HepG2 (cell line): Measurements from ENCODE around the gene SLC43A1. TPM values are rescaled to one million over a fixed set of nuclear protein-coding genes. Genes with fewer than 3 reads are reported as not detected.

ENCODE experiments used
- CBFB ChIP-seq: sonication (generic); formaldehyde crosslinking; IDR thresholded peaks from 2 replicates; pipeline ENCODE4 v1.4.0; 2020; ENCODE audit warnings: missing genetic modification reagents
- EHMT2 ChIP-seq: fragments of 200-600 bp; sonication (generic); IDR thresholded peaks from 2 replicates; pipeline ENCODE4 v1.7.0; 2017; ENCODE audit warnings: antibody characterized with exemption, low read depth, low read length, borderline replicate concordance
- ETV5 ChIP-seq: IDR thresholded peaks from 2 replicates; pipeline ENCODE4 v1.6.1; 2018; ENCODE audit warnings: missing biosample characterization, missing genetic modification reagents, inconsistent platforms, borderline replicate concordance
- ISL2 ChIP-seq: sonication (generic); formaldehyde crosslinking; IDR thresholded peaks from 2 replicates; pipeline ENCODE4 v1.5.0; 2020; ENCODE audit warnings: missing genetic modification reagents
- KLF15 ChIP-seq: sonication (generic); formaldehyde crosslinking; IDR thresholded peaks from 2 replicates; pipeline ENCODE4 v1.8.1; 2023; ENCODE audit warnings: borderline replicate concordance, mild to moderate bottlenecking, inconsistent platforms, missing genetic modification reagents, mixed read lengths
- KMT2B ChIP-seq: IDR thresholded peaks from 2 replicates; pipeline ENCODE4 v1.6.1; 2016; ENCODE audit warnings: missing genetic modification reagents, missing compliant biosample characterization
- MAFK ChIP-seq, 2 experiments: IDR thresholded peaks in 1 of 2; conservative IDR thresholded peaks in 1 of 2; 2 replicates each; pipeline ENCODE4 v1.6.1; 2011; ENCODE audit warnings: improper control_type of control experiment in 2 of 2, low read length in 2 of 2
- MIER2 ChIP-seq: IDR thresholded peaks from 2 replicates; pipeline ENCODE4 v1.6.1; 2016; ENCODE audit warnings: missing biosample characterization, missing genetic modification reagents
- NCOA2 ChIP-seq: sonication (generic); formaldehyde crosslinking; IDR thresholded peaks from 2 replicates; pipeline ENCODE4 v1.8.0; 2022; ENCODE audit warnings: inconsistent platforms
- SOX5 ChIP-seq: IDR thresholded peaks from 2 replicates; pipeline ENCODE4 v1.6.1; 2016; ENCODE audit warnings: borderline replicate concordance
- SP1 ChIP-seq, 2 experiments: fragments of 450-650 bp in 1 of 2; sonication (generic) in 1 of 2; formaldehyde crosslinking in 1 of 2; IDR thresholded peaks; 2 replicates each; pipeline versions ENCODE4 v1.4.0 to v1.6.1; 2016 to 2020; ENCODE audit warnings: missing genetic modification reagents in 1 of 2
- ZNF350 ChIP-seq: sonication (generic); formaldehyde crosslinking; IDR thresholded peaks from 2 replicates; pipeline ENCODE4 v1.4.0; 2020; ENCODE audit warnings: mild to moderate bottlenecking, low read depth, missing genetic modification reagents, borderline replicate concordance
- ZNF430 ChIP-seq: sonication (generic); formaldehyde crosslinking; IDR thresholded peaks from 2 replicates; pipeline ENCODE4 v1.9.0; 2021; ENCODE audit warnings: mild to moderate bottlenecking, missing genetic modification reagents
- ZNF496 ChIP-seq: sonication (generic); formaldehyde crosslinking; IDR thresholded peaks from 2 replicates; pipeline ENCODE4 v1.8.1; 2023; ENCODE audit warnings: mild to moderate bottlenecking, moderate library complexity, missing genetic modification reagents; ENCODE audit not compliant: insufficient replicate concordance
- ZNF879 ChIP-seq: sonication (generic); formaldehyde crosslinking; IDR thresholded peaks from 2 replicates; pipeline ENCODE4 v1.8.1; 2023; ENCODE audit warnings: missing genetic modification reagents
- ZSCAN25 ChIP-seq: sonication (generic); formaldehyde crosslinking; IDR thresholded peaks from 2 replicates; pipeline ENCODE4 v1.8.0; 2022; ENCODE audit warnings: mild to moderate bottlenecking, missing genetic modification reagents
- polyA plus RNA-seq, 8 experiments: library from polyadenylated mRNA; depleted of rRNA in 3 of 8; stranded (reverse) in 7 of 8; unstranded in 1 of 8; fragments of >200 nt; fragmentation: Illumina TruSeq in 4 of 8; extraction: Trizol in 4 of 8; gene quantifications; 2 replicates each; pipeline versions ENCODE4 v1.2.1 to v1.2.3, GENCODE V29; 2011 to 2016; ENCODE audit warnings: low read depth in 4 of 8, missing spikeins in 1 of 8, mixed read lengths in 1 of 8; ENCODE audit not compliant: insufficient read depth in 1 of 8
- total RNA-seq, 5 experiments: library from RNA; depleted of rRNA; stranded (reverse); fragments of >200 nt; fragmentation: Illumina TruSeq; extraction: Trizol; gene quantifications; 2 replicates each; pipeline ENCODE4 v1.2.3, GENCODE V29; 2016; ENCODE audit warnings: low read depth in 1 of 5
- TF ChIP-seq, protein P1 (sequence below): sonication (generic); formaldehyde crosslinking; IDR thresholded peaks from 2 replicates; pipeline ENCODE4 v1.8.1; 2022; ENCODE audit warnings: mild to moderate bottlenecking, missing genetic modification reagents
- TF ChIP-seq, protein P2 (sequence below): sonication (generic); formaldehyde crosslinking; IDR thresholded peaks from 2 replicates; pipeline ENCODE4 v1.4.0; 2020; ENCODE audit warnings: low read depth, mild to moderate bottlenecking, missing genetic modification reagents
- TF ChIP-seq, protein P3 (sequence below): sonication (generic); formaldehyde crosslinking; conservative IDR thresholded peaks from 2 replicates; pipeline ENCODE4 v1.4.0; 2020; ENCODE audit warnings: missing genetic modification reagents
- TF ChIP-seq, protein P4 (sequence below): sonication (generic); formaldehyde crosslinking; IDR thresholded peaks from 2 replicates; pipeline ENCODE4 v1.5.0; 2020; ENCODE audit warnings: mild to moderate bottlenecking, missing genetic modification reagents, borderline replicate concordance
- TF ChIP-seq, protein P5 (sequence below): sonication (generic); formaldehyde crosslinking; IDR thresholded peaks from 2 replicates; pipeline ENCODE4 v1.9.0; 2021; ENCODE audit warnings: missing genetic modification reagents, mild to moderate bottlenecking, borderline replicate concordance

SLC43A1 gene
- total and polyA plus RNA-seq, 2 of the 13 experiments (the other 11 are each of a cell fraction or from before 2014, with no cell fraction given) = 72.3 to 87.6 TPM

DNA sequence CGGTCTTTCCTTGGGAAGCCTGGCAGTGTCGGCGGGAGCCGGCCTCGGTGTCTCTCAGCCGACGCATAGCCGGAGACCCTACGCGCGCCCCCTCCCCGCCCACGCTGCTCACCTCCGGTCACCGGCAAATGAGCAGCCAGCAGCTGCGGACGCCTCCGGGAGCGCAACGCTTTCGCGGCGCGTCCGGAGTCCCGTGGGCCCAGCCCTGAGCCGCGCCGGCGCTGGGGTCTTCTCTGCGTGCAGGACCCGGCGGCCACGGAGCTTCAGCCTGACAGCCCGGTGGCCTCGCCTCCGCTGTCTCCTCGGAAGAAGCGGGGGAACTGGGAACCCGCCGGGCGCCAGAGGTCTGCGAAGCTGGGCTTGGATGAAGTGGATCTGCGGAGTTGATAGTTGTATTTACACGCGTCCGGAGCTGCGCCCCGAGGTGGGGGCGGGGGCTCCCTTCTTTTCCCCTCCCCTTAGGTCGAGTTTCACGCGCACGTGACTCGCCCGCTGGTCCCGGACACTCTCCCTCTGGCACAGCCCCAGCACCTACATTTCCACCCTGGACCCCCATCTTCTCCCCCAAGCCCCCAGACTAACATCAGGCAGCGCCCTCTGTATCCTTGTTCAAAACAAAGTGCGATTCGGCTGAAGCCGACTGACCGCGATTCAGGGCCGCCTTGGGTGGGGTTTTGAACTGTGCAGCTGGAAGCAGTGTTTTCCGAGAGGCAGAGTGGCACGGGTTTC is at the start of gene SLC43A1 (continued):
- TF ChIP-seq EHMT2 (no peak), KLF15 (CRISPR knock-in tag) (0 out of 2 replicates have a peak, but pooled peaks have one; percentile 5), NCOA2 (no peak; the same call in 1 of the 2 replicates), ETV5 (CRISPR knock-in tag) (peak; percentile 14; the same call in 1 of the 2 replicates), ZSCAN25 (CRISPR knock-in tag) (no peak), SP1 (IDR thresholded peaks at IDR 0.05) (no peak), SP1 (CRISPR knock-in tag; IDR thresholded peaks at IDR 0.05) (no peak), CBFB (CRISPR knock-in tag) (no peak), SOX5 (CRISPR knock-in tag) (peak; percentile 40; the same call in 1 of the 2 replicates), ZNF496 (CRISPR knock-in tag) (no peak), ISL2 (CRISPR knock-in tag) (peak; percentile 21; the same call in 1 of the 2 replicates), ZNF350 (CRISPR knock-in tag) (no peak; the same call in 1 of the 2 replicates), ZNF879 (no peak), MIER2 (no peak), KMT2B (peak; percentile 59; the same call in 1 of the 2 replicates), ZNF430 (CRISPR knock-in tag) (no peak), MAFK (conservative IDR thresholded peaks at IDR 0.05 in 1 of 2, IDR thresholded peaks at IDR 0.05 in 1 of 2; ENCODE audit: low read length in 2 of 2) (no peak)
- TF ChIP-seq, protein P1, sequence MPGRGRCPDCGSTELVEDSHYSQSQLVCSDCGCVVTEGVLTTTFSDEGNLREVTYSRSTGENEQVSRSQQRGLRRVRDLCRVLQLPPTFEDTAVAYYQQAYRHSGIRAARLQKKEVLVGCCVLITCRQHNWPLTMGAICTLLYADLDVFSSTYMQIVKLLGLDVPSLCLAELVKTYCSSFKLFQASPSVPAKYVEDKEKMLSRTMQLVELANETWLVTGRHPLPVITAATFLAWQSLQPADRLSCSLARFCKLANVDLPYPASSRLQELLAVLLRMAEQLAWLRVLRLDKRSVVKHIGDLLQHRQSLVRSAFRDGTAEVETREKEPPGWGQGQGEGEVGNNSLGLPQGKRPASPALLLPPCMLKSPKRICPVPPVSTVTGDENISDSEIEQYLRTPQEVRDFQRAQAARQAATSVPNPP (CRISPR knock-in tag) = peak; percentile 60; the same call in 1 of the 2 replicates
- TF ChIP-seq, protein P2, sequence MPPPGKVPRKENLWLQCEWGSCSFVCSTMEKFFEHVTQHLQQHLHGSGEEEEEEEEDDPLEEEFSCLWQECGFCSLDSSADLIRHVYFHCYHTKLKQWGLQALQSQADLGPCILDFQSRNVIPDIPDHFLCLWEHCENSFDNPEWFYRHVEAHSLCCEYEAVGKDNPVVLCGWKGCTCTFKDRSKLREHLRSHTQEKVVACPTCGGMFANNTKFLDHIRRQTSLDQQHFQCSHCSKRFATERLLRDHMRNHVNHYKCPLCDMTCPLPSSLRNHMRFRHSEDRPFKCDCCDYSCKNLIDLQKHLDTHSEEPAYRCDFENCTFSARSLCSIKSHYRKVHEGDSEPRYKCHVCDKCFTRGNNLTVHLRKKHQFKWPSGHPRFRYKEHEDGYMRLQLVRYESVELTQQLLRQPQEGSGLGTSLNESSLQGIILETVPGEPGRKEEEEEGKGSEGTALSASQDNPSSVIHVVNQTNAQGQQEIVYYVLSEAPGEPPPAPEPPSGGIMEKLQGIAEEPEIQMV (CRISPR knock-in tag) = no peak
- TF ChIP-seq, protein P3, sequence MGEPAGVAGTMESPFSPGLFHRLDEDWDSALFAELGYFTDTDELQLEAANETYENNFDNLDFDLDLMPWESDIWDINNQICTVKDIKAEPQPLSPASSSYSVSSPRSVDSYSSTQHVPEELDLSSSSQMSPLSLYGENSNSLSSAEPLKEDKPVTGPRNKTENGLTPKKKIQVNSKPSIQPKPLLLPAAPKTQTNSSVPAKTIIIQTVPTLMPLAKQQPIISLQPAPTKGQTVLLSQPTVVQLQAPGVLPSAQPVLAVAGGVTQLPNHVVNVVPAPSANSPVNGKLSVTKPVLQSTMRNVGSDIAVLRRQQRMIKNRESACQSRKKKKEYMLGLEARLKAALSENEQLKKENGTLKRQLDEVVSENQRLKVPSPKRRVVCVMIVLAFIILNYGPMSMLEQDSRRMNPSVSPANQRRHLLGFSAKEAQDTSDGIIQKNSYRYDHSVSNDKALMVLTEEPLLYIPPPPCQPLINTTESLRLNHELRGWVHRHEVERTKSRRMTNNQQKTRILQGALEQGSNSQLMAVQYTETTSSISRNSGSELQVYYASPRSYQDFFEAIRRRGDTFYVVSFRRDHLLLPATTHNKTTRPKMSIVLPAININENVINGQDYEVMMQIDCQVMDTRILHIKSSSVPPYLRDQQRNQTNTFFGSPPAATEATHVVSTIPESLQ (CRISPR knock-in tag) = no peak
- TF ChIP-seq, protein P4, sequence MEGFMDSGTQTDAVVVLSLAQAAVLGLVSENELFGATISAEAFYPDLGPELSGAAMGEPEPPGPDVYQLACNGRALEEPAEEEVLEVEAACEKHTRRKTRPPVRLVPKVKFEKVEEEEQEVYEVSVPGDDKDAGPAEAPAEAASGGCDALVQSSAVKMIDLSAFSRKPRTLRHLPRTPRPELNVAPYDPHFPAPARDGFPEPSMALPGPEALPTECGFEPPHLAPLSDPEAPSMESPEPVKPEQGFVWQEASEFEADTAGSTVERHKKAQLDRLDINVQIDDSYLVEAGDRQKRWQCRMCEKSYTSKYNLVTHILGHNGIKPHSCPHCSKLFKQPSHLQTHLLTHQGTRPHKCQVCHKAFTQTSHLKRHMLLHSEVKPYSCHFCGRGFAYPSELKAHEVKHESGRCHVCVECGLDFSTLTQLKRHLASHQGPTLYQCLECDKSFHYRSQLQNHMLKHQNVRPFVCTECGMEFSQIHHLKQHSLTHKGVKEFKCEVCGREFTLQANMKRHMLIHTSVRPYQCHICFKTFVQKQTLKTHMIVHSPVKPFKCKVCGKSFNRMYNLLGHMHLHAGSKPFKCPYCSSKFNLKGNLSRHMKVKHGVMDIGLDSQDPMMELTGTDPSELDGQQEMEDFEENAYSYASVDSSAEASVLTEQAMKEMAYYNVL = peak; percentile 71; the same call in 1 of the 2 replicates
- TF ChIP-seq, protein P5, sequence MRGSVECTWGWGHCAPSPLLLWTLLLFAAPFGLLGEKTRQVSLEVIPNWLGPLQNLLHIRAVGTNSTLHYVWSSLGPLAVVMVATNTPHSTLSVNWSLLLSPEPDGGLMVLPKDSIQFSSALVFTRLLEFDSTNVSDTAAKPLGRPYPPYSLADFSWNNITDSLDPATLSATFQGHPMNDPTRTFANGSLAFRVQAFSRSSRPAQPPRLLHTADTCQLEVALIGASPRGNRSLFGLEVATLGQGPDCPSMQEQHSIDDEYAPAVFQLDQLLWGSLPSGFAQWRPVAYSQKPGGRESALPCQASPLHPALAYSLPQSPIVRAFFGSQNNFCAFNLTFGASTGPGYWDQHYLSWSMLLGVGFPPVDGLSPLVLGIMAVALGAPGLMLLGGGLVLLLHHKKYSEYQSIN (CRISPR knock-in tag) = 0 out of 2 replicates have a peak, but pooled peaks have one; percentile 9
